ENCODE measurements around the gene NYAP1.
"Not testable (repeated sequence)": the region's sequence is repeated elsewhere in the genome, so short reads cannot be mapped to it uniquely, and the experiment has no call there.

NYAP1 gene

GRCh38 chr7:100493476-100494264, 9.9 kb downstream of the NYAP1 start:
- TF ChIP-seq CTCF (IDR thresholded peaks at IDR 0.05; ENCODE audit: poor library complexity, severe bottlenecking): peak; percentile 9
- no peaks in the 10 kb centered on the region for H3K36me3 ChIP-seq (ENCODE audit: low read depth)
- H3K4me1 ChIP-seq (ENCODE audit: insufficient read depth, poor library complexity, severe bottlenecking): no peaks in the 10 kb centered on the region
- peak overlapping the region; percentile 20 for H3K4me3 ChIP-seq (ENCODE audit: severe bottlenecking)
- DNase-seq (ENCODE audit: low spot score) (no peak), ATAC-seq (ENCODE audit: low read depth) (peak; percentile 62)
- H3K27ac ChIP-seq (ENCODE audit: poor library complexity, severe bottlenecking): no peak overlapping the region
- no peaks in the 10 kb centered on the region for H3K9me3 ChIP-seq (ENCODE audit: severe bottlenecking)
- no peaks in the 10 kb centered on the region for H3K27me3 ChIP-seq (ENCODE audit: insufficient read depth, poor library complexity, severe bottlenecking)

GRCh38 chr7:100496509-100496908, 12.8 kb downstream of the NYAP1 start:
- Histone ChIP-seq H3K9me3 (ENCODE audit: severe bottlenecking) (no peaks in the 10 kb centered on the region), H3K4me3 (ENCODE audit: severe bottlenecking) (no peak overlapping the region), H3K27ac (ENCODE audit: poor library complexity, severe bottlenecking) (no peak overlapping the region), H3K4me1 (ENCODE audit: insufficient read depth, poor library complexity, severe bottlenecking) (no peaks in the 10 kb centered on the region), H3K36me3 (ENCODE audit: low read depth) (no peaks in the 10 kb centered on the region), H3K27me3 (ENCODE audit: insufficient read depth, poor library complexity, severe bottlenecking) (no peaks in the 10 kb centered on the region)
- ATAC-seq (ENCODE audit: low read depth): no peak
- TF ChIP-seq CTCF (IDR thresholded peaks at IDR 0.05; ENCODE audit: poor library complexity, severe bottlenecking): no peak
- no peak for DNase-seq (ENCODE audit: low spot score)

GRCh38 chr7:100500743-100501142, 17.0 kb downstream of the NYAP1 start:
- H3K27ac ChIP-seq (ENCODE audit: poor library complexity, severe bottlenecking); H3K36me3 ChIP-seq (ENCODE audit: low read depth); H3K27me3 ChIP-seq (ENCODE audit: insufficient read depth, poor library complexity, severe bottlenecking); H3K9me3 ChIP-seq (ENCODE audit: severe bottlenecking); H3K4me3 ChIP-seq (ENCODE audit: severe bottlenecking); DNase-seq (ENCODE audit: low spot score); H3K4me1 ChIP-seq (ENCODE audit: insufficient read depth, poor library complexity, severe bottlenecking); ATAC-seq (ENCODE audit: low read depth): not testable (repeated sequence)

GRCh38 chr7:100504031-100504430, 20.3 kb downstream of the NYAP1 start:
- H3K4me3 ChIP-seq (ENCODE audit: severe bottlenecking); H3K9me3 ChIP-seq (ENCODE audit: severe bottlenecking); DNase-seq (ENCODE audit: low spot score); H3K27me3 ChIP-seq (ENCODE audit: insufficient read depth, poor library complexity, severe bottlenecking); H3K36me3 ChIP-seq (ENCODE audit: low read depth); ATAC-seq (ENCODE audit: low read depth): not testable (repeated sequence)
- Histone ChIP-seq H3K27ac (ENCODE audit: poor library complexity, severe bottlenecking) (peak overlapping the region; percentile 19), H3K4me1 (ENCODE audit: insufficient read depth, poor library complexity, severe bottlenecking) (peaks cover 13% of the 10 kb centered on the region)

GRCh38 chr7:100504887-100505611, 21.3 kb downstream of the NYAP1 start:
- Histone ChIP-seq H3K4me1 (ENCODE audit: insufficient read depth, poor library complexity, severe bottlenecking) (peaks cover 16% of the 10 kb centered on the region), H3K36me3 (ENCODE audit: low read depth) (no peaks in the 10 kb centered on the region)
- no peak for ATAC-seq (ENCODE audit: low read depth)

More at GRCh38 chr7:100504887-100505611, 21.3 kb downstream of the NYAP1 start:
- Histone ChIP-seq H3K27ac (ENCODE audit: poor library complexity, severe bottlenecking) (no peak overlapping the region), H3K27me3 (ENCODE audit: insufficient read depth, poor library complexity, severe bottlenecking) (no peaks in the 10 kb centered on the region), H3K9me3 (ENCODE audit: severe bottlenecking) (no peaks in the 10 kb centered on the region), H3K4me3 (ENCODE audit: severe bottlenecking) (no peak overlapping the region)
- TF ChIP-seq CTCF (IDR thresholded peaks at IDR 0.05; ENCODE audit: poor library complexity, severe bottlenecking): no peak
- DNase-seq (ENCODE audit: low spot score): no peak
